Measurements from ENCODE around the gene STAP2.
"Not testable (repeated sequence)": the region's sequence is repeated elsewhere in the genome, so short reads cannot be mapped to it uniquely, and the experiment has no call there.

Gene STAP2

DNA sequence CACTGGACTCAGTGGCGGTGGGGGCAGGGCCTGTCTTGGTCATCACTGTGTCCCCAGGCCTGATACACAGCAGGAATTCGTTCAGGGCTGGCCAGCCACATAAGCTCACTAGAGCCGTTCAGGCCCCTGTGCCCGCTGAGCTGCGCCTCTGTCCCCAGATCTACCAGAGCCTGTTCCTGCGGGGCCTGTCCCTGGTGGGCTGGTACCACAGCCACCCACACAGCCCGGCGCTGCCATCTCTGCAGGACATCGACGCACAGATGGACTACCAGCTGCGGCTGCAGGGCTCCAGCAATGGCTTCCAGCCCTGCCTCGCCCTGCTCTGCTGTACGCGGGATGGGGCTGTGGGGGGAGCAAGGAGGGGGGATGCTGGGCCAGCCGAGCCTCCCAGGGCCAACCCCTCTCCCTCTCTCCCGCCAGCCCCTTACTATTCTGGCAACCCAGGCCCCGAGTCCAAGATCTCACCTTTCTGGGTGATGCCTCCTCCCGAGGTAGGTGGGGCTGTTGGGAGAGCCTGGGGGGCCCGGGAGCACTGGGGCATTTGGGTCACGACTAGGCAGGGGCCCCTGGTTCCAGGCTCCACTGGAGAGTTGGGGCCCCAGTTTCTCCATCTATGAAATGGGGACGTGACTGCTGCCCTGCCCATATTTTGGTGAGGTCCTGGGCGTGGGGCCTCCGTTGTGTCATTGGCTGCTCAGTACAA lies 18.6 kb upstream of the STAP2 start:
- DNase-seq, result no peak

DNA sequence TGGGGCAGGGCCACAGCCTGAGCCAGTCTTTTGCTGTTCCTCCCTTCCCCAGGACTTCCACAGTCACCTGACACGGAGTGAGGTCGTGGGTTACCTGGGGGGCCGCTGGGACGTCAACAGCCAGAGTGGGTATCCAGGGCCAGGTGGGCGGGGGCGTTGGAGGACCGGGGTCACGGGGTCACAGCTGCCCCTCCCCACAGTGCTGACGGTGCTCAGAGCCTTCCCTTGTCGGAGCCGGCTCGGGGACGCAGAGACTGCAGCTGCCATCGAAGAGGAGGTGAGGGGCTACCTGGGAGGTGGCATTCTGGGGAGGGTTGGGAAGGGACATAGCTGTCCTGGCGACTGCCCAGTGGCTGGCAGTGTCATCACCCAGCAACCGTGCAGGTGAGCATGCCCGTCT lies 16.3 kb upstream of the STAP2 start:
- no peak for DNase-seq

- no peak for DNase-seq
Measured at GRCh38 chr19:4354282-4354681, 15.7 kb upstream of the STAP2 start.

DNA sequence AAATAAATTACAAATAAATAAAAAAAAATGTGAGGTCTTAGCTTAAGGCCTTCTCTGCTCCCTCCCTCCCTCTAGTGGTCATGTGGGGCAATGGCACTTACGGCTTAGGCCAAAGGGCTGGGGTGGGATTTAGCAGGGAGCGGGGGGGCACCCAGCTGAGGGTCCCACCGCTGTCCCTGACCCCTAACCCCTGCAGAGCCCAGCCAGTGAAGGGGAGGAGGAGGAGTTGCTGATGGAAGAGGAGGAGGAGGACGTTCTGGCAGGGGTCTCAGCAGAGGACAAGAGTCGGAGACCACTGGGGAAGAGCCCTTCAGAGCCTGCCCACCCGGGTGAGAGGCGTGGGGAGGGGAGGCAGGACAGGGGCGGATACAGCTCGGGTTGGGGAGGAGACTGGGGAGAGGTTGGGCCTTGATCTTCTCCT lies 14.1 kb upstream of the STAP2 start:
- DNase-seq, result no peak

GRCh38 chr19:4350726-4351125 lies 12.1 kb upstream of the STAP2 start:
- no peak for DNase-seq

DNA sequence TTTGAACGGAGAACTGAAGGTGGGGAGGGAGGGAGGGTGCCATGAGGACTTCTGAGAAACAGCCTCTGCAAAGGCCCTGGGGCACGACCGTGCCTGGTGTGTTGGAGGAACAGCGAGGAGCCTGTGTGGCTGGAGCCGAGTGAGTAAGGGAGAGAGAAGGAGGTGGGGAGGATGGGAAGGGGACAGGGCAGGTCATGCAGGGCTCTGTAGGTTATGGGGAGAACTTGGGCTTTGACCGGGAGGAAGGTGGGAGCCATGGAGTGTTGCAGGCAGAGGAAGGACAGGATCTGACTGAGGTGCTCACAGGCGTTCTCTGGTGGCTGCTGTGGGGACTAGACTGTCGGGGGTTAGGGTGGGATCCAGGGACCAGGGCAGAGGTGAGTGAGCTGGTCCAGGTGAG lies 11.5 kb upstream of the STAP2 start:
- DNase-seq, result no peak

DNA sequence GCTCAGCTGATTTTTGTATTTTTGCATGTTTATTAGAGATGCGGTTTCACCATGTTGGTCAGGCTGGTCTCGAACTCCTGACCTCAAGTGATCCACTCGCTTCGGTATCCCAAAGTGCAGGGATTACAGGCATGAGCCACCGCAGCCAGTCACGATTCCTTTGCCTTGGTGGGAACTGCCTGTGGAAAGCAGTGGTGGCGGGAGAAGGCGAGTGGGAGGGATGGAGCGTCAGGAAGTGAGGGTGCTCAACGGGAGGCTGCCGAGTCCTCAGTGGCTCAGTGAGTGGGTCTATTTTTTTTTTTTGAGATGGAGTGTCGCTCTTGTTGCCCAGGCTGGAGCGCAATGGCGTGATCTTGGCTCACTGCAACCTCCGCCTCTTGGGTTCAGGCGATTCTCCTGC lies 10.6 kb upstream of the STAP2 start:
- DNase-seq, result not testable (repeated sequence)

GRCh38 chr19:4347521-4347920 lies 8.9 kb upstream of the STAP2 start:
- DNase-seq, result no peak

- DNase-seq, result no peak
Measured at GRCh38 chr19:4346020-4346383, 7.4 kb upstream of the STAP2 start.

DNA sequence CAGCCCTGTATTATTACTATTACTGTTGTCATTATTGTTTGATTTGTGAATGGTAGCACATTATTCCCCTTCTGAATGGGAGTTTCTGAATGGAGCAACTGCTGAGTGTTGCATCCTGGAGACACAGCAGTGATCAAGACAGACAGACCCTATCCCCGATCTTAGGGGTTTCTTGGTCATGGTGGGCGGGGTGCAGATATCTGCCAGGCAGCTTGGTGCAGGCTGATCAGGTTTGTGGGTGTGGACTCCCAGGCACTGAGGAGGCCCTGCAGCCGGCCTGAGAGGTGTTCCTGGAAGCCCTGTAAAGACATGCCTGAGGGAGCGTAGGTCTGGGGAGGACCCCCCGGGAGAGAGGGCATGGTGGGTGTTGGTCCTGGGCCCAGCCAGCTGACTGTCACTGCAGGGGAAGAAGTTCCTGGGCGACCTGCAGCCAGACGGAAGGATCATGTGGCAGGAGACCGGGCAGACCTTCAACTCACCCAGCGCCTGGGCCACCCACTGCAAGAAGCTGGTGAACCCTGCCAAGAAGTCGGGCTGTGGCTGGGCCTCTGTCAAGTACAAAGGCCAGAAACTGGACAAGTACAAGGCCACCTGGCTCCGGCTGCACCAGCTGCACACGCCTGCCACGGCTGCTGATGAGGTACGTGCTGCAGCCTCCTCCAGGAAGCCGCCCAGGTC lies 6.9 kb upstream of the STAP2 start:
- DNase-seq, result no peak

DNA sequence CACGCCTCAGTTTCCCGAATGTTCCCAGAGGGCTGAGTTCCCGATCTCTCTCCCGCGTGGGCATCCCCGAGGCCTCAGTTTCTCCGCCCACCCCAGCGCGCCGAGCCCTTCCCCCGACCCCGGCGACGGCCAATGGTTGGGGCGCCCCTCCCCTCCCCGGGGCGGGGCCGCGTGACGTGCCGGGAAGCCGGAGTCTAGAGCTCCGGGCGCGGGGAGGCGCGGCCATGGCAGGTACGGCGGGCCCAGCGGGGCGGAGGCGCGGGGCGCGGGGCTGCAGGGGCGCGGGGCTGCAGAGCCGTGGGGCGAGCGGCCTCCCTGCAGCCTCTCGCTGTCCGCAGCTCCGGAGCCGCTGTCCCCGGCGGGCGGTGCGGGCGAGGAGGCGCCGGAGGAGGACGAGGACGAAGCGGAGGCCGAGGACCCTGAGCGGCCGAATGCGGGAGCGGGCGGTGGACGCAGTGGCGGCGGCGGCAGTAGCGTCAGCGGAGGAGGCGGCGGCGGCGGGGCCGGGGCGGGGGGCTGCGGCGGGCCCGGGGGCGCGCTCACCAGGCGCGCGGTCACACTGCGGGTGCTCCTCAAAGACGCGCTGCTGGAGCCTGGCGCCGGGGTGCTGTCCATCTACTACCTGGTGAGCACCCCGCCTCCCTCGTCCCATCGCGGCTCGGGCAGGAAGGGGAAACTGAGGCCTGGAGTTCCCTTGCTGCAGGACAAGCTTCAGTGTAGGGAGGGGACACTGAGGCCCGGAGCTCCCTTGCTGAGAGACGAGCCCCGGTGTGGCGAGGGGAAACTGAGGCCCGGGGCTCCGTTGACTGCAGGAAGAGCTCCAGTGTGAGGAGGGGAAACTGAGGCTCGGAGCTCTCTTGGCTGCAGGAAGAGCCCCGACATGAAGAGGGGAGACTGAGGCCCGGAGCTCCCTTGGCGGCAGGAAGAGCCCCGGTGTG lies 5.0 kb upstream of the STAP2 start, which contains the start of gene MPND:
Gene MPND (plus strand): TSS at position 193 of the 938 bp plus-strand sequence. CDS start 32 bp downstream, at position 225.
- peak; percentile 95 for DNase-seq

DNA sequence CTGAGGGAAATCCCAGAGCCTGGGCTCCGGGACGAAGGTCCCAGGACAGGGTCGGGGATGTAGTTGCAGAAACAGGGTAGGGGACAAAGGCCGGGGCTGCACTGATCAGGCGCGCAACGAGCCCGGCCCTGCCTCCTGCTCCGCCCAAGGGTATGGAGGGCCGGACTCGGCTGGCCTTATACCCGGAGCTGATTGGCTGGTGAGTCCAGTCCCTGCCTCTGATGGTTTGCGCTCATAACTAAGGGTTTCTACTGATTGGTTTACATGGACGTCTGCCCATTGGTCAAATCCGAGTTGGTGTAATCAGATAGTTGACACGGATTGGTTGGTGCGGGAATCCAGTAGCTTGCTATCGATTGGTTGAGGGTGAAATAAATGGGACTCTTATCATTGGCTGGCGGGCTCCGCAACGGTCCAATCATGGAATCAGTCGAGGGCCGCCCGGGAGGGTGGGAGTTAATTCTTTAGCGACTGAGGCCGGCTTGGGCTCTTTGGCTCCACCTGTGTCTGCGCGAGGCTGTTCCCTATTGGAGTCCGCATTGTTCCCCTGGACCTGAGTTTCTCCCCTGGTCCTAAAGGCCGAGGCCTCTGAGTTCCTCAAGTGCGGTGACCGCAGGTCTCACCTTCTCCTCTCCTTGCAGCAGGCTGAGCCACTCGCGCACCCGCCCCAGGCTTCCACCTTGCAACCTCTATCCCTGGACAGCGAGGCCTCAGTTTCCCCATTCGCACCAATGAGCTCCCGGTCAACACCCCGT lies 4.2 kb upstream of the STAP2 start:
- peak; percentile 97 for DNase-seq

DNA sequence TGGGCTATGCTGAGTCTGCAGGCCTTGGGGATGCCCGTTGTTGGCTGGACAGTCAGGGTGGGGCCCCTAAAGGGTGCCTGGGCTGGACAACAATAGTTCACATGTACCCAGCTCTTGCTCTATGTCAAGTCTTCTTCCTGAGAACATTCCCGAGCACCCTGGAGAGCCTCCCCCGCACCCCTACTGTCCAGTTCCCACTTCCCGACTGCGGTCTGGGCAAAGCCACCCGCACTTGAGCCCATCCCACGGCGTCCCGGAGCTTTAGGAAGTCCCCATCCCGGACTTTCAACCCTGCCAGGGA lies 3.6 kb upstream of the STAP2 start:
- DNase-seq, result no peak

- DNase-seq, result no peak
Measured at GRCh38 chr19:4337906-4338440, 654 bp downstream of the STAP2 start.

- no peak for DNase-seq
Measured at GRCh38 chr19:4334929-4335570, 3.6 kb downstream of the STAP2 start.

DNA sequence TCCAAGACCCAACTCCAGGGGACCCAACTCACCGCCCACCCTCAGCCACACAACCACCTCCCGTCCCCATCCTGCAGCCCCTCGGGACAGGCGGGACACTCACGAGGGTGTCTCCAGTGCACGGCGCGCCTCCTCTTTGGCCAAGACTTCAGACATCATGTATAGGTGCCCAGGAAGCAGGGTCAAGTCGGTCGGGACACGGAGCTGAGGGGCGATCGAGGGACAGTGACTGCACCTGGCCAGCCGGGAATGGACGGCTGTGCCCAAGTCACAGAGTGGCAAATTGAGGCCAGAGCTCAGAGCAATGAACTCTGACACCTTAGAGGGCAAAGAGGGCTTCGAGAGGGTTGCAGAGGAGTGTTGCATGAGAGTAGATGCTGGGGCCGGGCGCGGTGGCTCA lies 8.8 kb downstream of the STAP2 start:
- DNase-seq, result no peak

- not testable (repeated sequence) for DNase-seq
Measured at GRCh38 chr19:4328991-4329681, 9.5 kb downstream of the STAP2 start.

GRCh38 chr19:4328243-4328990 lies 10.2 kb downstream of the STAP2 start:
- DNase-seq, result peak; percentile 98

- DNase-seq, result no peak
Measured at GRCh38 chr19:4327877-4328242, 10.8 kb downstream of the STAP2 start.

DNA sequence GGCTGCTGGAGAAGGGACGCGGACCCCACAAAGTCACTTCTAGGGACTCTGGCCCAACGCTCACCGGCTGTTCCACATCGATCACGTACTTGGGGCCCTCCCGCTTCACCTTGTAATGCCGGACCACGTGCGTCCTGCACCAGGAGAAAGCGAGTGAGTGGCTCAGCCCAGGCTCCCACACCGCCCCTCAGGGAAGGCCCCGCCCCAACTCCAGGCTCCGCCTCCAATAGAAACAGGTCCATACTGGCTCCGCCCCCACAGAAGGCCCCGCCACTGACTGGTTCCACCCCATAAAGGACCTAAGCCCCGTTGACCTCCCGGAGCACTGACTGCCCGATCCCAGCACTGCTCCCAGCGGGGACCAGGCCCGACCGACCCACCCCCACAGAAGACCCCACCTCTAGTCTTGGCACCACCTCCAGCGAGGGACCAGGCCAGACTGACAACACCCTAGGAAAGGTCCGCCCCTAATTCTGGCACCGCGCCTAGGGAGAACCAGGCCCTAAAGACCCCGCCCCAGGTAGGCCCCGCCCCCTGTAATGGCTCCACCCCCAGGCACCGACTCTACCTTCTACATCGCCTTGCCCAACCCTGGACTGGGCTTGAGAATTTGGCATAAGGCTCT lies 11.3 kb downstream of the STAP2 start:
- peak; percentile 73 for DNase-seq
